WERI-Rb-1 (cell line): ENCODE data around the gene ACR.

ENCODE experiments used
- DNase-seq: peaks from one replicate; pipeline ENCODE4 v3.0.0-alpha.2; 2020
- H3K27ac ChIP-seq: fragments of 250-450 bp; sonication (Bioruptor Pico); 2 replicates; pipeline ENCODE4 v1.5.1; 2020; ENCODE audit warnings: mild to moderate bottlenecking, moderate library complexity
- H3K27me3 ChIP-seq: fragments of 250-450 bp; sonication (Bioruptor Pico); 2 replicates; pipeline ENCODE4 v1.5.1; 2021; ENCODE audit warnings: mild to moderate bottlenecking, low read depth, moderate library complexity; ENCODE audit not compliant: insufficient read depth, severe bottlenecking
- H3K36me3 ChIP-seq: fragments of 250-450 bp; sonication (Bioruptor Pico); 2 replicates; pipeline ENCODE4 v1.5.1; 2020; ENCODE audit warnings: mild to moderate bottlenecking, moderate library complexity
- H3K4me3 ChIP-seq: 2 replicates; pipeline ENCODE4 v1.5.1; 2011; ENCODE audit warnings: low read depth, mild to moderate bottlenecking, control low read depth, low read length
- H3K9me3 ChIP-seq: fragments of 250-450 bp; sonication (Bioruptor Pico); 2 replicates; pipeline ENCODE4 v1.5.1; 2021; ENCODE audit warnings: mild to moderate bottlenecking, moderate library complexity; ENCODE audit not compliant: severe bottlenecking
- CTCF ChIP-seq: IDR thresholded peaks from 2 replicates; pipeline ENCODE4 v1.5.1; 2011; ENCODE audit warnings: low read depth, mild to moderate bottlenecking, control low read depth, inconsistent platforms, low read length

Gene ACR

GRCh38 chr22:50710221-50710620 lies 27.8 kb upstream of the ACR start:
- no peaks in the 10 kb centered on the region for H3K27me3 ChIP-seq
- H3K36me3 ChIP-seq: 0 out of 2 replicates have a peak, but pooled peaks cover 3% of the 10 kb centered on the region
- DNase-seq: no peak
- no peak for TF ChIP-seq CTCF
- no peak overlapping the region for H3K27ac ChIP-seq
- no peaks in the 10 kb centered on the region for H3K9me3 ChIP-seq
- no peak overlapping the region for H3K4me3 ChIP-seq

- 0 out of 2 replicates have a peak, but pooled peaks cover 3% of the 10 kb centered on the region for H3K36me3 ChIP-seq
- H3K27me3 ChIP-seq: no peaks in the 10 kb centered on the region
- no peaks in the 10 kb centered on the region for H3K9me3 ChIP-seq
- no peak overlapping the region for H3K4me3 ChIP-seq
- H3K27ac ChIP-seq: no peak overlapping the region
- no peak for TF ChIP-seq CTCF
- no peak for DNase-seq
These were observed 27.1 kb upstream of the ACR start for GRCh38 chr22:50710886-50711285.

- no peaks in the 10 kb centered on the region for H3K27me3 ChIP-seq
- DNase-seq: no peak
These were observed 26.3 kb upstream of the ACR start for GRCh38 chr22:50711446-50712340.

GRCh38 chr22:50712341-50713007 lies 25.5 kb upstream of the ACR start:
- Histone ChIP-seq H3K27me3 (no peaks in the 10 kb centered on the region), H3K4me3 (no peak overlapping the region), H3K9me3 (no peaks in the 10 kb centered on the region), H3K27ac (no peak overlapping the region), H3K36me3 (no peaks in the 10 kb centered on the region)
- TF ChIP-seq CTCF: no peak
- no peak for DNase-seq

More at GRCh38 chr22:50711446-50712340, 26.3 kb upstream of the ACR start:
- no peaks in the 10 kb centered on the region for H3K36me3 ChIP-seq
- no peaks in the 10 kb centered on the region for H3K9me3 ChIP-seq
- TF ChIP-seq CTCF: no peak
- no peak overlapping the region for H3K27ac ChIP-seq
- no peak overlapping the region for H3K4me3 ChIP-seq

- no peaks in the 10 kb centered on the region for H3K36me3 ChIP-seq
- H3K4me3 ChIP-seq: no peak overlapping the region
- no peaks in the 10 kb centered on the region for H3K9me3 ChIP-seq
- no peak for DNase-seq
- no peaks in the 10 kb centered on the region for H3K27me3 ChIP-seq
- no peak overlapping the region for H3K27ac ChIP-seq
- no peak for TF ChIP-seq CTCF
These were observed 25.0 kb upstream of the ACR start for GRCh38 chr22:50713008-50713385.
